HG02970 (cell line): ENCODE results near the gene KLK7.
"Not testable (repeated sequence)": the region's sequence is repeated elsewhere in the genome, so short reads cannot be mapped to it uniquely, and the experiment has no call there.

Experiments
- ATAC-seq: cut with Tn5 transposase; IDR thresholded peaks from one replicate; pipeline ENCODE4 v1.9.1; 2021; ENCODE audit warnings: mild to moderate bottlenecking, moderate library complexity, moderate number of reproducible peaks; ENCODE audit not compliant: unreplicated experiment, low FRiP score

The KLK7 gene

GRCh38 chr19:50979758-50980157, 4.0 kb downstream of the KLK7 start:
- no peak for ATAC-seq

- ATAC-seq: no peak
Observed at GRCh38 chr19:50978772-50979390, 4.8 kb downstream of the KLK7 start.

GRCh38 chr19:50977626-50978025, 6.1 kb downstream of the KLK7 start:
- ATAC-seq: no peak

- no peak for ATAC-seq
Observed at GRCh38 chr19:50975766-50976165, 8.0 kb downstream of the KLK7 start.

- no peak for ATAC-seq
Observed at GRCh38 chr19:50974702-50975556, 8.8 kb downstream of the KLK7 start.

GRCh38 chr19:50972795-50973376, 10.8 kb downstream of the KLK7 start:
- ATAC-seq: no peak

GRCh38 chr19:50969810-50970209, 13.9 kb downstream of the KLK7 start:
- not testable (repeated sequence) for ATAC-seq

GRCh38 chr19:50969413-50969760, 14.3 kb downstream of the KLK7 start, which contains the start of gene KLK6:
KLK6 (minus strand) TSS chr19:50969591; CDS start chr19:50968104, 1,487 bp downstream.
- ATAC-seq: no peak

GRCh38 chr19:50968716-50969412, 14.9 kb downstream of the KLK7 start:
- ATAC-seq: no peak

GRCh38 chr19:50967929-50968715, 15.6 kb downstream of the KLK7 start:
- no peak for ATAC-seq

GRCh38 chr19:50964266-50964665, 19.5 kb downstream of the KLK7 start:
- no peak for ATAC-seq

- no peak for ATAC-seq
Observed at GRCh38 chr19:50963381-50963780, 20.3 kb downstream of the KLK7 start.

GRCh38 chr19:50962245-50962644, 21.5 kb downstream of the KLK7 start:
- no peak for ATAC-seq

- ATAC-seq: no peak
Observed at GRCh38 chr19:50959731-50960500, 23.8 kb downstream of the KLK7 start.

- no peak for ATAC-seq
Observed at GRCh38 chr19:50957587-50957986, 26.1 kb downstream of the KLK7 start.

GRCh38 chr19:50952910-50953309, 30.8 kb downstream of the KLK7 start, which contains the start of gene KLK5:
KLK5 (minus strand) TSS chr19:50953038; CDS start chr19:50952657, 381 bp downstream.
- ATAC-seq: no peak

- no peak for ATAC-seq
Observed at GRCh38 chr19:50949861-50950260, 33.9 kb downstream of the KLK7 start.

GRCh38 chr19:50947123-50947522, 36.6 kb downstream of the KLK7 start:
- no peak for ATAC-seq

GRCh38 chr19:50944795-50945194, 38.9 kb downstream of the KLK7 start:
- ATAC-seq: no peak
